AG09309 (cell line): ENCODE measurements around the gene MAPK1.
"Not testable (repeated sequence)": the region's sequence is repeated elsewhere in the genome, so short reads cannot be mapped to it uniquely, and the experiment has no call there.

Experiments used
- DNase-seq: peaks from one replicate; pipeline ENCODE4 v3.0.0-alpha.2; 2010; ENCODE audit warnings: low read depth
- H3K4me3 ChIP-seq: 2 replicates; pipeline ENCODE4 v1.5.1; 2011; ENCODE audit warnings: mild to moderate bottlenecking, low read depth, low read length, moderate library complexity; ENCODE audit not compliant: control insufficient read depth
- TF ChIP-seq, protein P1 (sequence below): IDR thresholded peaks from 2 replicates; pipeline ENCODE4 v1.5.1; 2011; ENCODE audit warnings: mild to moderate bottlenecking, low read depth, low read length, inconsistent platforms; ENCODE audit not compliant: insufficient read depth, control insufficient read depth; ENCODE audit errors: missing control alignments

Gene MAPK1

DNA sequence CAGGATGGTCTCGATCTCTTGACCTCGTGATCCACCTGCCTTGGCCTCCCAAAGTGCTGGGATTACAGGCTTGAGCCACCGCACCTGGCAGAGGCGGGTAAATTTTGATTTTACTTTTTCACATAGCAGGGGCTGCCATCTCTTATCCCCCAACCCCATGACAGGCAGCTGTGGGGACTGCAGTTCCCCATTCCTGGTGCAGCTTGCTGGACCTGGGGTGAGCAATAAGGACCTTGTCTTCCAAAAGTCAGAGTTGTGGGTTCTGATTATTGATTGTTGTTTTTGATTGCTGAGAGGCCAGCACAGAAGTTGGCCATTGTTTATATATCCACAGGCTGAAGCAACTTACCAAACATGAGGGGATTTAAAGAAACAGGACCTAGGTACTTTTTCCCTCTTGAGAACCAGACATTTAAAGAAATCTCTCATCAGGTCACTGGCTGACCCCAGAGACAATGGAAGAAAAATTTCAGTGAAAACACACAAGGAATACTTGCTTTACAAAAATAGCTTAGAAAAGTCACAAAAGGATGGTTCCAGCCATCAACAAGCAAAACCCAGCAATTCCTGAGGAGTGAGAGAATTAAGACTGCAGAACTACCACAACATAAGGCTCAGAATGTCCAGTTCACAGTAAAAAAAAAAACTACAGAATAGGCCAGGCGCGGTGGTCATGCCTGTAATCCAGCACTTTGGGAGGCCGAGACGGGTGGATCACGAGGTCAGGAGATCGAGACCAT lies 22.0 kb upstream of the MAPK1 start:
- DNase-seq = no peak
- H3K4me3 ChIP-seq = no peak overlapping the region
- TF ChIP-seq, protein P1, sequence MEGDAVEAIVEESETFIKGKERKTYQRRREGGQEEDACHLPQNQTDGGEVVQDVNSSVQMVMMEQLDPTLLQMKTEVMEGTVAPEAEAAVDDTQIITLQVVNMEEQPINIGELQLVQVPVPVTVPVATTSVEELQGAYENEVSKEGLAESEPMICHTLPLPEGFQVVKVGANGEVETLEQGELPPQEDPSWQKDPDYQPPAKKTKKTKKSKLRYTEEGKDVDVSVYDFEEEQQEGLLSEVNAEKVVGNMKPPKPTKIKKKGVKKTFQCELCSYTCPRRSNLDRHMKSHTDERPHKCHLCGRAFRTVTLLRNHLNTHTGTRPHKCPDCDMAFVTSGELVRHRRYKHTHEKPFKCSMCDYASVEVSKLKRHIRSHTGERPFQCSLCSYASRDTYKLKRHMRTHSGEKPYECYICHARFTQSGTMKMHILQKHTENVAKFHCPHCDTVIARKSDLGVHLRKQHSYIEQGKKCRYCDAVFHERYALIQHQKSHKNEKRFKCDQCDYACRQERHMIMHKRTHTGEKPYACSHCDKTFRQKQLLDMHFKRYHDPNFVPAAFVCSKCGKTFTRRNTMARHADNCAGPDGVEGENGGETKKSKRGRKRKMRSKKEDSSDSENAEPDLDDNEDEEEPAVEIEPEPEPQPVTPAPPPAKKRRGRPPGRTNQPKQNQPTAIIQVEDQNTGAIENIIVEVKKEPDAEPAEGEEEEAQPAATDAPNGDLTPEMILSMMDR = no peak

DNA sequence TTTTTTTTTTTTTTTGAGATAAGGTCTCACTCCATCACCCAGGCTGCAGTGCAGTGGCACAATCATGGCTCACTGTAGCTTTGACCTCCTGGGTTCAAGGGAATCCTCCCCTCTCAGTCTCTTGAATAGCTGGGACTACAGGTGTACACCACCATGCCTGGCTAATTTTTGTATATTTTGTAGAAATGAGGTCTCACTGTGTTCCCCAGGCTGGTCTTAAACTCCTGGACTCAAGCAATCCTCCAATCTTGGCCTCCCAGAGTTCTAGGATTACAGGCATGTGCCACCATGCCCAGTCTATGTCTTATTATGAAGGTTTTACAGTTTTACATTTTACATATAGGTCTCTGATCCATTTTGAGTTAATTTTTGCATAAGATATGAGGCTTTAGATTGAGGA lies 20.4 kb upstream of the MAPK1 start:
- TF ChIP-seq, protein P1 = no peak
- no peak for DNase-seq
- H3K4me3 ChIP-seq = no peak overlapping the region

DNA sequence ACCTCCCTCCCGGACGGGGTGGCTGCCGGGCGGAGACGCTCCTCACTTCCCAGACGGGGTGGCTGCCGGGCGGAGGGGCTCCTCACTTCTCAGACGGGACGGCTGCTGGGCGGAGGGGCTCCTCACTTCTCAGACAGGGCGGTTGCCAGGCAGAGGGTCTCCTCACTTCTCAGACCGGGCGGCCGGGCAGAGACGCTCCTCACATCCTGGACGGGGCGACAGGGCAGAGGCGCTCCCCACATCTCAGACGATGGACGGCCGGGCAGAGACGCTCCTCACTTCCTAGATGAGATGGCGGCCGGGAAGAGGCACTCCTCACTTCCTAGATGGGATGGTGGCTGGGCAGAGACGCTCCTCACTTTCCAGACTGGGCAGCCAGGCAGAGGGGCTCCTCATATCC lies 16.5 kb upstream of the MAPK1 start:
- H3K4me3 ChIP-seq, DNase-seq: not testable (repeated sequence)

DNA sequence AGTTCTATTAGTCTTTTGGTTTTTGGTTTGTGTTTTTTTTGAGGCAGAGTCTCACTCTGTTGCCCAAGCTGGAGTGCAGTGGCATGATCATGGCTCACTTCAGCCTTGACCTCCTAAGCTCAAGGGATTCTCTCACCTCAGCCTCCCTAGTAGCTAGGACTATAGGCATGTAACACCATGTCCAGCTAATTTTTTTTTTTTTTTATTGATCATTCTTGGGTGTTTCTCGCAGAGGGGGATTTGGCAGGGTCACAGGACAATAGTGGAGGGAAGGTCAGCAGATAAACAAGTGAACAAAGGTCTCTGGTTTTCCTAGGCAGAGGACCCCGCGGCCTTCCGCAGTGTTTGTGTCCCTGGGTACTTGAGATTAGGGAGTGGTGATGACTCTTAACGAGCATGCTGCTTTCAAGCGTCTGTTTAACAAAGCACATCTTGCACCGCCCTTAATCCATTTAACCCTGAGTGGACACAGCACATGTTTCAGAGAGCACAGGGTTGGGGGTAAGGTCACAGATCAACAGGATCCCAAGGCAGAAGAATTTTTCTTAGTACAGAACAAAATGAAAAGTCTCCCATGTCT lies 15.4 kb upstream of the MAPK1 start:
- DNase-seq, H3K4me3 ChIP-seq: not testable (repeated sequence)

DNA sequence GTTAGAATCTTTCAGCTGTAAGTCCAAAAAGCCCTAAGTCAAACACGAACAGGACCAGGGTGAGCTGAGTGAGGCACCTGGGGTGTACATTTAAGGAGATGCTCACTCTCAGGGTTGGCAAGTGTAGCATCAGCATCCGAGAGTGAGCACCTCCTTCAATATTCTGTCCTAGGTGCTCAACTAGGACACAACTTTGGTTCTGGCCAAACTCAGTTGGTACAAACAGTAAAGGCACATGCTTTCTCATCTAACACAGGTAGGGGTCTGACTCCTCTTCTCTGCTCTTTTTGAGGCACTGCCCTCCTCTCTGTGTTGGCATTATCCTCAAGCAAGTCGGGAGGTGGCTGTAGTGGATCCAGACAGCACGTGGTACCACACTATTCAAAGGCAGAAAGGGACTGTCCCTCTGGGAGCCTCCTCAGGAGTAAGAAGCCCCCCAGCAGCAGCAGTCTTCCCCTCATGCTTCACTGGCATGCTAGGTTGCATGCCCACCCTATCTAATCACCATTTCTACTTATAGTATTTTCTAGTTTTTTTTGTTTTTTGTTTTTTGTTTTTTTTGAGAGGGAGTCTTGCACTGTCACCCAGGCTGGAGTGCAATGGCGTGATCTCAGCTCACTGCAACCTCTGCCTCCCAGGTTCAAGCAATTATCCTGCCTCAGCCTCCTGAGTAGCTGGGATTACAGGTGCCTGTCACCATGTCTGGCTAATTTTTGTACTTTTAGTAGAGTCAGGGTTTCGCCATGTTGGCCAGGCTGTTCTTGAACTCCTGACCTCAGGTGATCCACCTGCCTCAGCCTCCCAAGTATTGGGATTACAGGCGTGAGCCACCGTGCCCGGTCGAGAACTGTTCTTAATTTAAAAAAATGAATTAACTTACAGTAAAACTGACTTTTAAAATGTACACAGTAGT lies 14.7 kb upstream of the MAPK1 start:
- TF ChIP-seq, protein P1 = no peak
- no peak overlapping the region for H3K4me3 ChIP-seq
- no peak for DNase-seq

DNA sequence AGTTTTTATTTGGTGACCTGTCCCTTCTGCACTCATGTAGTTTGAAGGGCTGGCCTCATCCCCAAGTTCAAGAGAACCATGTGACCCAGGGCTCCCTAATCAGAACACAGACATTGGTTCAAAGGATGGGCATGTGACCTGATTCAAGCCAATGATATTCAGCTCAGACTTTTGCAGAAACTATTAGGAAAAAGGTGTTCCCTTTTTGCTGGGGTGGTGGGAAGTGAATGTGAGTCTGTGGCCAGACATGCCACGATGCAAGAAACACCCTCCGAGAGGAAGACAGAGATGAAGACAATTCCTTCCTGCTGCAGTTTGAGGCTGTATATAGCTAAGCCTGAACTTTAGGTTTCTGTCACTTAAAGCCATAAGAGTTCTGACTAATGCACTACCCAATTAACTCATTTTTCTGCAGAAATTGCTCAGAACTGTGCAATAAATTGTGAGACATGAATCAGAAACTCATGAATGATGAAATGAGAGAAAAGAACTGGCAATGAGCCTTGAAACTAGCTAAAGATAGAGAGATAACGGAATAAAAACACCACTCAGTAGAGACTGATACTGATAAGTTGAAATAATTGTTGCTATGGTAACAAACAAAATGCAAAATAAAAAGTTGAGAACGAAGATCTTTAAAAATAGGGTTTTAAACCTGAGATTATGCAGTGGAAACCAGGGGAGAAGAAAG lies 9.2 kb upstream of the MAPK1 start:
- DNase-seq = peak; percentile 74
- no peak overlapping the region for H3K4me3 ChIP-seq

DNA sequence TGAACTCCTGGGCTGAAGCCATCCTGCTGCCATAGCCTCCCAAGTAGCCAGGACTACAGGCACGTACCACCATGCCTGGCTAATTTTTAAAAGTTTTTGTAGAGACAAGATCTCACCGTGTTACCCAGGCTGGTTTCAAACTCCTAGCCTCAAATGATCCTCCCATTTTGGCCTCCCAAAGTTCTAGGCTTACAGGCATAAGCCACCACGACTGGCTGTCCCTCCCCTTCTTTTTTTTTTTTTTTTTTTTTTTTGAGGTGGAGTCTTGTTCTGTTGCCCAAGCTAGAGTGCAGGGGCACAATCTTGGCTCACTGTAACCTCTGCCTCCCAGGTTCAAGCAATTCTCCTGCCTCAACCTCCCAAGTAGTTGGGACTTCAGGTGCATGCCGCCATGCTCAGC lies 7.5 kb upstream of the MAPK1 start:
- not testable (repeated sequence) for H3K4me3 ChIP-seq, DNase-seq

More for the DNA sequence above, 9.2 kb upstream of the MAPK1 start:
- TF ChIP-seq, protein P1 = no peak

DNA sequence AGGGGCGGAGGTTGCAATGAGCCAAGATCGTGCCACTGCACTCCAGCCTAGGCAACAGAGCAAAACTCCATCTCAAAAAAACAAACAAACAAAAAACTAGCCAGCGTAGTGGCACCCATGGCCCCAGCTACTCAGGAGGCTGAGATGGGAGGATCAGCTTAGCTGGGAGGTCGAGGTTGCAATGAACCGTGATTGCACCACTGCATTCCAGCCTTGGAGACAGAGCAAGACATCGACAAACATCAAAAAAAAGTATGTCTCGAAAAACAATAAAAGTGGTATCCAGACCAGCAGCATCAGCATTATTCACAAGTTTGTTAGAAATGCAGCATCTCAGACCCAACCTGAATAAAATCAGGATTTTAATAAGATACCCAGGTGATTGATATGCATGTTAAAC lies 6.2 kb upstream of the MAPK1 start:
- H3K4me3 ChIP-seq = no peak overlapping the region
- no peak for DNase-seq
- TF ChIP-seq, protein P1 = no peak

DNA sequence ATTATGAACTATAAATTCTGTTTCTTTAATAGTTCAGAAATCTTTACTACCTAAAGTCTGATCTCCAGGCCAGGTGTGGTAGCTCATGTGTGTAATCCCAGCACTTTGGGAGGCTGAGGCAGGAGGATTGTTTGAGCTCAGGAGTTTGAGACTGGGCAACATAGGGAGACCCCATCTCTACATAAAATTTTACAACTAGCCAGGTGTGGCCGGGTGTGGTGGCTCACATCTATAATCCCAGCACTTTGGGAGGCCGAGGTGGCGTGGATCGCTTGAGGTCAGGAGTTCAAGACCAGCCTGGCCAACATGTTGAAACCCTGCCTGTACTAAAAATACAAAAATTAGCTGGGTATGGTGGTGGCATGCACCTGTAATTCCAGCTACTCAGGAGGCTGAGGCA lies 5.3 kb upstream of the MAPK1 start:
- not testable (repeated sequence) for DNase-seq, H3K4me3 ChIP-seq
